Transverse colon (tissue), 4 donors: ENCODE results near the gene TOMT. TPM values are rescaled to one million over a fixed set of nuclear protein-coding genes. Genes with fewer than 3 reads are reported as not detected.

Experiments
- DNase-seq: peaks from one replicate; pipeline ENCODE4 v3.0.0-alpha.2; 2019
- H3K27ac ChIP-seq, 4 donors: fragments of 200-600 bp; sonication (generic); 2 replicates each; pipeline ENCODE4 v1.5.1; 2016 to 2018; ENCODE audit warnings: inconsistent platforms in 4 of 4
- H3K27me3 ChIP-seq: fragments of 200-600 bp; sonication (generic); 2 replicates; pipeline ENCODE4 v1.5.1; 2017; ENCODE audit warnings: inconsistent platforms
- H3K36me3 ChIP-seq, 4 donors: fragments of 200-600 bp; sonication (generic); 2 replicates each; pipeline ENCODE4 v1.5.1; 2017 to 2019; ENCODE audit warnings: inconsistent platforms in 4 of 4
- H3K4me1 ChIP-seq, 4 donors: fragments of 200-600 bp; sonication (generic); 2 replicates each; pipeline ENCODE4 v1.5.1; 2017 to 2020; ENCODE audit warnings: inconsistent platforms in 4 of 4
- H3K4me3 ChIP-seq, 4 donors: fragments of 200-600 bp; sonication (generic); 1 replicate in 1 of 4; 2 replicates in 3 of 4; pipeline versions ENCODE4 v1.5.1 to v1.6.1; 2017 to 2019; ENCODE audit warnings: inconsistent platforms in 4 of 4
- H3K9me3 ChIP-seq, 2 donors: fragments of 200-600 bp; sonication (generic); 2 replicates each; pipeline ENCODE4 v1.5.1; 2017 to 2019; ENCODE audit warnings: inconsistent platforms in 2 of 2
- CTCF ChIP-seq, 5 experiments: fragments of 200-600 bp in 3 of 5; fragments of 450-650 bp in 2 of 5; sonication (generic) in 3 of 5; IDR thresholded peaks; 1 replicate in 2 of 5; 2 replicates in 3 of 5; pipeline ENCODE4 v1.5.1; 2016 to 2017; ENCODE audit warnings: antibody characterized with exemption in 5 of 5, inconsistent platforms in 3 of 5, mild to moderate bottlenecking in 2 of 5, moderate library complexity in 1 of 5
- EP300 ChIP-seq: sonication (generic); formaldehyde crosslinking; IDR thresholded peaks from one replicate; pipeline ENCODE4 v1.6.1; 2017; ENCODE audit warnings: antibody characterized with exemption, low read depth
- POLR2A ChIP-seq: fragments of 450-650 bp; IDR thresholded peaks from one replicate; pipeline ENCODE4 v1.6.1; 2016; ENCODE audit warnings: antibody characterized with exemption, mild to moderate bottlenecking, moderate library complexity
- POLR2AphosphoS5 ChIP-seq, 3 donors: sonication (generic); formaldehyde crosslinking; IDR thresholded peaks; one replicate each; pipeline ENCODE4 v1.6.1; 2016; ENCODE audit warnings: antibody characterized with exemption in 3 of 3
- WGBS, 2 donors: methylation state at CpG; one replicate each; pipeline ENCODE4 v1.1.5; 2018; ENCODE audit warnings: low coverage in 1 of 2; 5-methylcytosine and 5-hydroxymethylcytosine counted together
- in situ Hi-C, 4 donors: fragments of 200-750 bp; cut with MboI; loops; one replicate each; pipeline versions ENCODE4 v1.15.0 to v1.15.1; 2017; ENCODE audit warnings: low sequenced_read_pairs in 3 of 4, low pct_ligation_motif_present in 1 of 4, low pct_unique_long_range_greater_than_20kb in 1 of 4
- intact Hi-C: fragments of 100-400 bp; cut with DNase I; formaldehyde crosslinking; loops from one replicate; pipeline ENCODE4 v1.15.1; 2023; ENCODE audit warnings: low total_unique reads
- total RNA-seq, 4 donors: library from RNA; depleted of rRNA; stranded (reverse); fragments of >200 nt; gene quantifications; one replicate each; pipeline ENCODE4 v1.1.0, GENCODE V29; 2016

The TOMT gene
- total RNA-seq, 4 donors from 2014 or later, result not detected

- no peaks in the 10 kb centered on the region for H3K27me3 ChIP-seq
- TF ChIP-seq POLR2A, result no peak
- intact Hi-C loops, result no loop called here
These were observed 13.5 kb downstream of the TOMT start for GRCh38 chr11:72119198-72119597.

GRCh38 chr11:72120930-72121329, 15.2 kb downstream of the TOMT start:
- no peak overlapping the region for H3K27ac ChIP-seq
- WGBS, 2 donors, result 75 to 80% methylated on average over 2 of the region's 2 CpGs
- no peaks in the 10 kb centered on the region for H3K36me3 ChIP-seq
- no peak overlapping the region for H3K4me3 ChIP-seq
- no peaks in the 10 kb centered on the region for H3K4me1 ChIP-seq
- TF ChIP-seq POLR2AphosphoS5 (IDR thresholded peaks at IDR 0.05), result no peak
- TF ChIP-seq POLR2A, result no peak
- no peak for TF ChIP-seq CTCF (IDR thresholded peaks at IDR 0.05)
- TF ChIP-seq EP300, result no peak
- H3K27me3 ChIP-seq, result no peaks in the 10 kb centered on the region
- no peak for DNase-seq
- in situ Hi-C loops (no loop called here), intact Hi-C loops (loop anchor here (10.0 kb wide), 1 partner anchor 546 kb away; no protein-coding TSS in a partner anchor)
- H3K9me3 ChIP-seq, result no peaks in the 10 kb centered on the region

More at GRCh38 chr11:72119198-72119597, 13.5 kb downstream of the TOMT start:
- no peak overlapping the region for H3K27ac ChIP-seq
- 61 to 76% methylated on average over 3 to 6 of the region's 6 CpGs for WGBS, 2 donors
- in situ Hi-C loops, result no loop called here
- H3K4me1 ChIP-seq, result no peaks in the 10 kb centered on the region
- no peaks in the 10 kb centered on the region for H3K36me3 ChIP-seq
- no peak for DNase-seq
- no peak overlapping the region for H3K4me3 ChIP-seq
- no peaks in the 10 kb centered on the region for H3K9me3 ChIP-seq

GRCh38 chr11:72122607-72123006, 16.9 kb downstream of the TOMT start:
- Histone ChIP-seq H3K4me3 (no peak overlapping the region), H3K27ac (no peak overlapping the region), H3K4me1 (no peaks in the 10 kb centered on the region), H3K9me3 (no peaks in the 10 kb centered on the region), H3K36me3 (no peaks in the 10 kb centered on the region), H3K27me3 (no peaks in the 10 kb centered on the region)
- TF ChIP-seq POLR2A, result no peak
- TF ChIP-seq CTCF (IDR thresholded peaks at IDR 0.05), result no peak
- TF ChIP-seq EP300, result no peak
- DNase-seq, result no peak
- in situ Hi-C loops (no loop called here), intact Hi-C loops (loop anchor here (10.0 kb wide), 1 partner anchor 548 kb away; no protein-coding TSS in a partner anchor)
- WGBS, 2 donors, result 86 to 96% methylated on average over 1 of the region's 1 CpG

- in situ Hi-C loops (no loop called here), intact Hi-C loops (loop anchor here (10.0 kb wide), 1 partner anchor 548 kb away; no protein-coding TSS in a partner anchor)
- H3K27ac ChIP-seq, result no peak overlapping the region
- TF ChIP-seq POLR2A, result no peak
- H3K27me3 ChIP-seq, result no peaks in the 10 kb centered on the region
- no peak for DNase-seq
- no peaks in the 10 kb centered on the region for H3K36me3 ChIP-seq
- no peak overlapping the region for H3K4me3 ChIP-seq
- no peaks in the 10 kb centered on the region for H3K9me3 ChIP-seq
- WGBS, 2 donors, result 77% methylated on average over 3 of the region's 3 CpGs; no CpG with 5 or more reads in 1 of the 2 donors
- H3K4me1 ChIP-seq, result no peaks in the 10 kb centered on the region
These were observed 17.5 kb downstream of the TOMT start for GRCh38 chr11:72123117-72123653.

GRCh38 chr11:72124046-72124445, 18.3 kb downstream of the TOMT start:
- no peak overlapping the region for H3K27ac ChIP-seq
- H3K4me3 ChIP-seq, result no peak overlapping the region
- H3K4me1 ChIP-seq, result no peaks in the 10 kb centered on the region
- intact Hi-C loops (loop anchor here (10.0 kb wide), 1 partner anchor 549 kb away; no protein-coding TSS in a partner anchor), in situ Hi-C loops (no loop called here)
- no peaks in the 10 kb centered on the region for H3K9me3 ChIP-seq
- no peaks in the 10 kb centered on the region for H3K36me3 ChIP-seq
- 83% methylated on average over 6 of the region's 6 CpGs; no CpG with 5 or more reads in 1 of the 2 donors for WGBS, 2 donors
- H3K27me3 ChIP-seq, result no peaks in the 10 kb centered on the region
- TF ChIP-seq EP300, result no peak
- no peak for TF ChIP-seq POLR2A
- no peak for TF ChIP-seq CTCF (IDR thresholded peaks at IDR 0.05)
- no peak for TF ChIP-seq POLR2AphosphoS5 (IDR thresholded peaks at IDR 0.05)
- no peak for DNase-seq
